OCI-M1 (cell line): ENCODE measurements around the gene OGA.

ENCODE experiments used
- DNase-seq: peaks from one replicate; lab custom pipeline; 2025; lab: John Stamatoyannopoulos, UW

The OGA gene

GRCh38 chr10:101759309-101760247 is 58.7 kb downstream of the OGA start:
- DNase-seq, result no peak

GRCh38 chr10:101758858-101759257 is 59.4 kb downstream of the OGA start:
- DNase-seq, result no peak

- DNase-seq, result no peak
These were observed 66.0 kb downstream of the OGA start for GRCh38 chr10:101752241-101752640.

- peak; percentile 45 for DNase-seq
These were observed 68.9 kb downstream of the OGA start for GRCh38 chr10:101749047-101750016.

- no peak for DNase-seq
These were observed 69.7 kb downstream of the OGA start for GRCh38 chr10:101748496-101748895.

GRCh38 chr10:101745074-101745696 is 73.1 kb downstream of the OGA start:
- no peak for DNase-seq

GRCh38 chr10:101744267-101744666 is 74.0 kb downstream of the OGA start:
- DNase-seq, result no peak

- no peak for DNase-seq
These were observed 76.3 kb downstream of the OGA start for GRCh38 chr10:101741938-101742337.

GRCh38 chr10:101736666-101737065 is 81.6 kb downstream of the OGA start:
- no peak for DNase-seq
